PC-9 (cell line): ENCODE data around the gene SLCO1B3.

Experiments
- CTCF ChIP-seq: fragments of 200-600 bp; sonication (generic); conservative IDR thresholded peaks from 2 replicates; pipeline ENCODE4 v1.6.1; 2017; ENCODE audit warnings: mixed run types, antibody characterized with exemption, mild to moderate bottlenecking, moderate library complexity
- EZH2 ChIP-seq: fragments of 200-600 bp; sonication (generic); IDR thresholded peaks from 2 replicates; pipeline ENCODE4 v1.8.0; 2017; ENCODE audit warnings: antibody characterized with exemption, low read depth

GRCh38 chr12:20800160-20800559 is 10.3 kb upstream of the SLCO1B3 start:
- TF ChIP-seq EZH2 (no peak), CTCF (no peak)
